ENCODE measurements around the gene TH.
"Not testable (repeated sequence)": the region's sequence is repeated elsewhere in the genome, so short reads cannot be mapped to it uniquely, and the experiment has no call there.

TH gene

DNA sequence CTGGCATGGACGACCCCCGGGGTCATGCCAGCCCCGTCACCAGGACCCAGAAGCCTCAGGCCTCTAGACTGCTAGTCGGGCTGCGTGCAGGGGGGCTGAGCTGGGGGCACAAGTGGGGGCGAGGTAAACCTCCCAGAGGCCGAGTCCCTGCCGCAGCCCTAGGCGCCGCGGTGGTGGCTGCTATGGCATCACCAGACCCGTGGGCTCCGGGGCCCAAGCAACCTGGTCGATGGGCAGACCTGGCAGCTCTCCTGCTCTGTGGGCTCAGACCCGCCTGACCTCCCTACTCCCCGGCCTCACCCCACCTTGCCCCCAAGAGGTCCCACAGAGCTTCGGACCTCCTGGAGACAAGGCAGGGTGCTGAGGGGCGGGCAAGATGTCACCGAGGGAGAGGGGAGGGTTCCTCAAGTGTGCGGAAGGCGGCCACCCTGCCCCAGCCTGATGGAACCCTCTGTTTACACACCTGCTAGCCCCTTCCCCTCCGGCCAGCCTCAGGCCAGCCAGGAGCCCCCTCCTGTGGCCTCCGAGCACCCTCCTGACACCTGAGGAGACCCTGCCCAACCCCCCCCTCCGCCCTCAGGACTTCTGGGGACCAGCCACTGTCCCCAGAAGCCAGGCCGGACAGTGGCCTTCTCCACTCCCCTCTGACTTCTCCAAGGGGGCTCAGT, 41.8 kb downstream of the TH start:
- DNase-seq (ENCODE audit: low read depth) = no peak

DNA sequence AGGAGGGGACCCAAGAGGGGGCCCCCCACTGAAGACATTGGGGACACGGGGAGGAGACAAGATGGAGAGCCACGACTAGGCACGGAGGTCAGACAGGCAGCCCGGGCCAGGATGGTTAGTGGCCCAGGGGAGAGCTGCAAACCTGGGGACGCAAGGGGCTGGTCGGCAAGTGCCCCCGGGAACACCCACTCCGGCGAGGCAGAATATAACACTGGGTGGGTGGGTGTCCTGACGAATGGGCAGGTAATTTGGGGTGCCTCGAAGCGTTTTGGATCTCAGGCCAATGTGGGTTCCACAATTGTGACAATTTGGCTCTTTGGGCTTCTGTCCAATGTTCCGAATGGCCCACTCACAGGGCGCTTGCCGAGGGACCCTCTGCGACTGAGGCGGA, 42.3 kb downstream of the TH start:
- no peak for DNase-seq (ENCODE audit: low read depth)

DNA sequence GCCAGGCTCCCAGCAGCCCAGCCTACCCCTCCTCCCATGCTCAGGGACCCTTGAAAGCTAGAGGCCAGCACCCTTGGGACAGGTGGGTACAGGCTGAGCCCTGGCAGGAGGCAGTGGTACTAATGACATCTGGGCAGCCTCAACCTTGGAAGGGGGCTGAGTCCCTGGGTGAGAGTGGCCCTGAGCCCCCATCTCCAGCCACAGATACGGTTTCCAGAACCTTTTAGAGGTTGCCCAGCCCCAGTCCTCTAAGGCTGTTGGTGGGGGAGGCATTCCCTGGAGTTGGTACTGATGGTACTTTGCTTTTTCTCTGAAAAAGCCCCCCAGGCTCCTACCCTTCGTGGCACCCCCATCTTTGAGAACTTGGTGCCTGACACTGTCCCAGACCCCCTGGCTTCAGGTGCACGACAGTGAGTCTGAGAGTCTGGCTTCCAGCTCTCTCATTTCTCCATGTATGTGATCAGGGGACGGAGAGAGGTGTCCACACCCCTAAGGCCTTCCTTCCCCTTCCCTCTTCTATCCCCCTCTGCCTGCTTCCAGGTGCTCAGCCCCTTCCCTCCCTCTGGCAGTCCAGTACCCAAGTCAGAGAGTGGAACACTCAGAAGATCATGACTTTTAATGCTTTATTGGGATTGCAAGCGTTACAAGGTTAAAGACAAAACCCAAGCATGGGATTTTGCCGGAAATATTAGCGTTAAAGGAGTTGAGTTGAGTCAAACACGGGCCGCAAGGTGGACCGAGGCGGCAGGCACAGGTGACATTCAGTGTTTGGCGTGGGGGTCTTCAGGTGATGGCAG, 42.9 kb downstream of the TH start:
- no peak for DNase-seq (ENCODE audit: low read depth)

GRCh38 chr11:2128130-2128510, 43.5 kb downstream of the TH start:
- DNase-seq (ENCODE audit: low read depth) = no peak

GRCh38 chr11:2127482-2128129, 44.0 kb downstream of the TH start:
- no peak for DNase-seq (ENCODE audit: low read depth)

DNA sequence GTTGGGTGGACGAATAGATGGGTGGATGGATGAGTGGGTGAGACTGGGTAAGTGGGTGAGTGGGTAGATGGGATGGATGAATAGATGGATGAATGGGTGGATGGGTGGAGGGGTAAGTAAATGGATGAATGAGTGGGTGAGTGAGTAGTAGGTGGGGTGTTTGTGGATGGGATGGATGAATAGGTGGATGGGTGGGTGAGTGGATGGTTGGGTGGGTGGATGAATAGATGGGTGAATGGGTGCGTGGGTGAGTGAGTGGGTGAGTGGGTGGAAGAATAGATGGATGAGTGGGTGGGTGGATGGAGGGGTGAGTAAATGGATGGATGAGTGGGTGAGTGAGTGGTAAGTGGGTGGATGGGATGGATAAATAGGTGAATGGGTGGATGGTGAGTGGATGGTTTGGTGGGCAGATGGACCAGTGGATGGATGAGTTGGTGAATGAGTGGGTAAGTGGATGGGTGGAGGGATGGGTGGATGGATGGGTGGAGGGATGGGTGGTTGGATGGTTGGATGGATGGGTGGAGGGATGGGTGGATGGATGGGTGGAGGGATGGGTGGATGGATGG, 45.0 kb downstream of the TH start:
- no peak for DNase-seq (ENCODE audit: low read depth)

DNA sequence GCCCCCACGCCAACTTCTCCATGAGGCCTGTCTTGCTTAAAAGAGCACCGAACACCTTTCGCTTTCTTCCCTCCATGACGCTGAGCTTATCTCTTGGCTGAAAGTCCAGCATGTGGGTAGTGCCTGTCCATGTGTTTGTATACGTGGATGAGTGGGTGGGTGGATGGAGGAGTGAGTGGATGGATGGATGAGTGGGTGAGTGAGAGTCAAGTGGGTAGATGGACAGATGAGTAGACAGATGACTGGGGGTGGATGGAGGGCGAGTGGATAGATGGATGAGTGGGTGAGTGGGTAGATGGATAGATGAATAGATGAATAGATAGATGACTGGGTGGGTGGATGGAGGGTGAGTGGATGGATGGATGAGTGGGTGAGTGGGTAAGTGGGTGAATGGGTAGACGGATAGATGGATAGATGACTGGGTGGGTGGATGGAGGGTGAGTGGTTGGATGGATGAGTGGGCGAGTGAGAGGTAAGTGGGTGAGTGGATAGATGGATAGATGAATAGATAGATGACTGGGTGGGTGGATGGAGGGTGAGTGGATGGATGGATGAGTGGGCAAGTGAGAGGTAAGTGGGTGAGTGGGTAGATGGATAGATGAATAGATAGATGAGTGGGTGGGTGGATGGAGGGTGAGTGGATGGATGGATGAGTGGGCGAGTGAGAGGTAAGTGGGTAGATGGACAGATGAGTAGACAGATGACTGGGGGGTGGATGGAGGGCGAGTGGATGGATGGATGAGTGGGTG, 46.7 kb downstream of the TH start:
- not testable (repeated sequence) for DNase-seq (ENCODE audit: low read depth)

DNA sequence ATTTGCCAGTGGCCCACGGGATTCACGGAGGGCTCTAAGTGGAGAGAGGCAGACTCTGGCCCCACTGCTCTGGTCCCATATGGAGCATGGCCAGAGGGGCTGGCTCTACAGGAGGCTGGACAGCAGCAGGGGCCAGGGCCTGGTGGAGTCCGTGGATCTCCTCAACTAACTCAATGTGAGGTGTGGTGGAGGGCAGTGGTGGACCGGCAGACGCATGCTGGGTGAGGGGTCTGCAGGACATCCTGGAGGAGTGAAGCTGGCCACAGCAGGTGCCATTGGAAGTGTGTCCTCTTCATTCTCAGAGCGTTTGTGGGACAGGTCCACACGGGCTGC, 48.0 kb downstream of the TH start:
- no peak for DNase-seq (ENCODE audit: low read depth)

- no peak for DNase-seq (ENCODE audit: low read depth)
These were observed 48.5 kb downstream of the TH start for GRCh38 chr11:2122907-2123627.

GRCh38 chr11:2122222-2122906, 49.3 kb downstream of the TH start:
- no peak for DNase-seq (ENCODE audit: low read depth)

DNA sequence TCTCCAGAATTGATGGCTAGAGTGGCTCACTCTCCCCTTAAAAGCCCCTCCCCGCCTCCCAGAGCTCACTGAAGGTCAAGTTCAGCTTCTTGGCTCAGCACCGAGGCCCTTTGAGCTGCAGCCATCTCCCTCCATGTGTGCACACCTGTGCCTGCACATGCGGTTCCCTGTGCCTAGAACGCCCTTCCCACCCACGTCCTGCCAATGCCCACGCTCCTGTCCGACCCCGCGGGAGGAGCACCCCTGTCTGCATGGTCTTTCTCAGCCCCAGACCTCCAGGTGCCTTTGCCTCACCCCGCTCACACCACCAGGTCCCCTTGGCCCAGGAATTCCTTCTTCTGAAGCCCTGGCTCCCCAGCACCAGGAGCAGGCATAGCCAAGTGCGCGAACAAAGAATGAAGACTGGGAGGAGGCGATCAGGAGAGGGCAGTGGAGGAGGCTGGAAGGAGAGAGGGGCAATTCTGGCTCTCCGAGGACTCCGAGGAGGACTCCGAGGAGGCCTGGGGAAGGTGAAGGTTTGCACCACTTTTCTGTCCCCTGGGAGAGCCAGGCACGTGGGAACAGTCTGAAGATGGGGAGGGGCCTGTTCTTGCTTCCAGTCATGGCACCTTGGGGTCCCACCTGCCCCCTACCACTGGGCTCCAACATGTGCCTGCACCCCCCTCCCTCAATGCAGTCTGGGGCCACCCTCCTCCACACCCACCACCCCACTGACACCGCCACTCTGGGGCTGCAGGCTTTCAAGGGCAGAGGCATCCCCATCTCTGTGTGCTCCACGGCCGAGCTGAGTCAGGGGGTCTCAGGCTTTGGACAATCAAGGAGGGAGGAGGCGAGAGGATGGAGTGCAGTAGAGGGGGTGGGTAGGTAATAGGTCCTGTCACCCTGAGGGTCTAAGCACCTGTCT, 50.1 kb downstream of the TH start:
- no peak for DNase-seq (ENCODE audit: low read depth)

GRCh38 chr11:2120359-2121100, 51.1 kb downstream of the TH start:
- no peak for DNase-seq (ENCODE audit: low read depth)

DNA sequence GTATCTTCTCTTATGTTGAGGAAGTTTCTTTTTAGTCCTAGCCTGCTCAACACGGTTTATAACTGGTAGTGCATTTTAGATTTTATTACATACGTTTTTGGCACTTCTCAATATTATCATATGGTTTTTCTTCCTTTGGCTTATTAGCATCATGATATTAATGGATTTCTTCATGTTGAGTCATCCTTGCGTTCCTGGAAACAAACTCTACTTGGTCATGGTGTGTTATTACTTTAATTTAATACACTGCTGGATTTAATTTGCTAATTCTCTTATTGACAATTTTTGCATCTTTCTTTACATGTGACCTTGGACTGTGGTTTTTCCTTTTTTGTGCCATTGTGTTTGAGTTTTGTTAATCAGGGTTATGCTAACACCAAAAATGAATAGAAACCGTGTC, 52.9 kb downstream of the TH start:
- DNase-seq (ENCODE audit: low read depth) = no peak

DNA sequence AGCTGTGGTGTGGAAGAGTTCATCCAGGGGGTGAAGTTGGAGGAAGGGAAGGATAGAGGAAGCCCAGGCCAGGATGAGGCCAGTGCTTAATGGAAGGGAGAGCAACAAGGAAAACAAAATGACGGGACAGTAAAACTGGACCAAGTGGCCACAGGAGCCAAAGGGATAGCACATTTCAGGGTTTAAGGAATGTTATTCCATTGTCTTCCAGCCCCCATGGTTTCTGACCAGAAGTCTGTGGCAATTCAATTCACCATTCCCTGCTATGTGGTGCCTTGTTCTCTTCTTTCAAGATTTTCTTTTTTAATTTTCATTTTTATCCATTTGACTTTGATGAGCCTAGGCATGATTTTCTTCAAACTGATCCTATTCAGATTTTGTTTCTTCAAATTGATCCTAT, 54.9 kb downstream of the TH start:
- no peak for DNase-seq (ENCODE audit: low read depth)

DNA sequence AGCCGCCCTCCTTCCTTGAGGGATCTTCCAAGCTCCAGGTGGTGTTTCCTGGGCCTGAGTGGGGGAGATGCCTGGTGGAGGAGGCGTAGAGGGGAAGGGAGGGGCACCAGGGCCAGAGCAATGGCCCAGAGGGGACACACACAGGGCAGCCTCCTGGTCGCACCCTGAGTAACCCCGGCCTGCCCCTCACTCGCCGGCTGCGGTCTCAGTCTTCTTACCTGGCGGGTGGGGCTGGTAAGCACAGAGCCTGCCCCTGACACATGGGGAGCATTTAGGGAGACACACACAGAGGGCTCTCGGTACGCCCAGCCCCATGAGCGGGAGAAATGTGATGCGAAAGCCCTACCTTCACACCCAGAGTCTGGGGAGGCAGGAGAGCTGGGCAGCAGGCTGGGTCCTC, 56.3 kb downstream of the TH start:
- DNase-seq (ENCODE audit: low read depth) = no peak

DNA sequence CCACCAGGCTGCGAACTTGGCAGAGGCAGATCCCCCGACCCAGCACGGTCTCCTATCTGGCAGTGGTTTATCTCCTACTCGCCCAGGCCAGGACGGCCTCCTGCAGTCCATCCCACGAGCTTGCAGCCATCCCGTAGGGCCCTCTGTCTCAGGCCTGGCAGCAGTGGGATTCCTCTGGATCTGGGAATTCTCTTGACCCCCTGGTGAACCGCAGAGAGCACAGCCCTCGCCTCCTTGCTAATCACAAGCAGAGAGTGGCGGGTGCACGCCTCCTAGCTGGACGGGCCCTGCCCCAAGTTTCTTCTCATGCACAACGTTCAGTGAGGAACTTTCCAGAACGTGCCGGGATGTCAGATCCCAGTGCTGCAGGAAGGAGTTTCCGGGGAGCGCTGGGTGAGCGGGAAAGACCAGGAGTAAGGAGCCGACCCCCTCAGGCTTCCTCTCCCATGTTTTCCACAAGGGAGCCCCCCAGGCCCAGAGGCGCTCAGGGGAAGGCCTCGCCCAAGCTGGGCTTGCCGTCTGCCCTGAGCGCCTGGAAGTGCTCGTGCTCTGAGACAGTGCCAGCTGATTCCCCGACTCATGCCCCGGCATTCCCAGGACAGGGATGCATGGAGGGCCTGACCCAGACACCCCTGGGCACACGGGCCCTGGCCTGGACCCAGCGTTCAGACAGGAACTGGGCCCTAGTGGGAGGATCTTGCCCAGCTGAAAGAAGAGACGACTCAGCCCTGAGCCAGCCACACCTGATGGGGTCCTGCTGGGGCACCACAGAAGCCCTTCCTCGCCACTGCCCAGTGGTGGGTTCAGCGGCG, 57.0 kb downstream of the TH start:
- DNase-seq (ENCODE audit: low read depth) = no peak
